Measurements from ENCODE around the gene SCN5A.

DNA sequence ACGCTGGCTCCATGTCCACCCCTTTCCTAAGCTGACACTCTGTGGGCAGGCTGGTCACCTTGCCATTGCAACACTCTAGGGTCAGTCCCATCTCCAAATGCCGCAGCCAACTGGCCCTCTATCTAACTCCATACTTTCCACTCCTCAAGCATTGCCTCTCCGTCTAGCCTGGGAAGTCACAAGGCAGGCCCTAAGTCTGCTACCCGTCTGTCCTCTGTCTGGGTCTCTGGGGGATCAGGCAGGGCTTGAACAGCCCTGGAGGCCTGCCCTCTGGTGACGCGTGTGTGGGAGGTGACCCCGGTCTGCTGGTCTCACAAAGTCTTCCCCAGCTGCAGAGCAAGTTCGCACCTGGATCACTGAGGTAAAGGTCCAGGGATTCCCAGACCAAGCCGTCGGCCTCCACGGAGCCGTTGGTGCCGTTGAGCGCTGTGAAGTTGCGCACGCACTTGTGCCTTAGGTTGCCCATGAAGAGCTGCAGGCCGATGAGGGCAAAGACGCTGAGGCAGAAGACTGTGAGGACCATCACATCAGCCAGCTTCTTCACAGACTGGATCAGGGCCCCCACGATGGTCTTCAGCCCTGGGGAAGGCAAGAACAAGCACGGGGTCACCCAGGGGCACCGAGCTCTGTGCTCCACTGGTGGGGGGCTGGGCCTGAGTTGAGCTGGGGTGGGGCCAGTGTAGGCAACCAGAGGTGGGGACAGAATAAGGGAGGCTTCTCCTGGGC lies 39.9 kb downstream of the SCN5A start:
- TF ChIP-seq, protein P1, sequence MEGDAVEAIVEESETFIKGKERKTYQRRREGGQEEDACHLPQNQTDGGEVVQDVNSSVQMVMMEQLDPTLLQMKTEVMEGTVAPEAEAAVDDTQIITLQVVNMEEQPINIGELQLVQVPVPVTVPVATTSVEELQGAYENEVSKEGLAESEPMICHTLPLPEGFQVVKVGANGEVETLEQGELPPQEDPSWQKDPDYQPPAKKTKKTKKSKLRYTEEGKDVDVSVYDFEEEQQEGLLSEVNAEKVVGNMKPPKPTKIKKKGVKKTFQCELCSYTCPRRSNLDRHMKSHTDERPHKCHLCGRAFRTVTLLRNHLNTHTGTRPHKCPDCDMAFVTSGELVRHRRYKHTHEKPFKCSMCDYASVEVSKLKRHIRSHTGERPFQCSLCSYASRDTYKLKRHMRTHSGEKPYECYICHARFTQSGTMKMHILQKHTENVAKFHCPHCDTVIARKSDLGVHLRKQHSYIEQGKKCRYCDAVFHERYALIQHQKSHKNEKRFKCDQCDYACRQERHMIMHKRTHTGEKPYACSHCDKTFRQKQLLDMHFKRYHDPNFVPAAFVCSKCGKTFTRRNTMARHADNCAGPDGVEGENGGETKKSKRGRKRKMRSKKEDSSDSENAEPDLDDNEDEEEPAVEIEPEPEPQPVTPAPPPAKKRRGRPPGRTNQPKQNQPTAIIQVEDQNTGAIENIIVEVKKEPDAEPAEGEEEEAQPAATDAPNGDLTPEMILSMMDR (IDR thresholded peaks at IDR 0.05; ENCODE audit: low read depth, low read length): no peak
- no peak for TF ChIP-seq POLR2A (IDR thresholded peaks at IDR 0.05; ENCODE audit: extremely low read depth, insufficient read length)
